Esophagus muscularis mucosa (tissue), 4 donors: Measurements from ENCODE around the gene CXADR. TPM values are rescaled to one million over a fixed set of nuclear protein-coding genes. Genes with fewer than 3 reads are reported as not detected.

Experiments used
- DNase-seq: peaks from one replicate; pipeline ENCODE4 v3.0.0-alpha.2; 2017; ENCODE audit errors: extremely low spot score
- H3K27ac ChIP-seq, 4 donors: fragments of 200-600 bp; sonication (generic); replicated peaks in 1 of 4; 1 replicate in 3 of 4; 2 replicates in 1 of 4; pipeline ENCODE4 v1.5.1; 2016 to 2019; ENCODE audit warnings: mild to moderate bottlenecking in 1 of 4
- H3K27me3 ChIP-seq, 4 donors: fragments of 200-600 bp; sonication (generic); one replicate each; pipeline versions ENCODE4 v1.5.1 to v1.6.0; 2016 to 2019
- H3K36me3 ChIP-seq, 4 donors: fragments of 200-600 bp; sonication (generic); one replicate each; pipeline ENCODE4 v1.5.1; 2016 to 2019
- H3K4me1 ChIP-seq, 4 donors: fragments of 200-600 bp; sonication (generic); one replicate each; pipeline ENCODE4 v1.5.1; 2016 to 2019
- H3K4me3 ChIP-seq, 4 donors: fragments of 200-600 bp; sonication (generic); 1 replicate in 2 of 4; 2 replicates in 2 of 4; pipeline ENCODE4 v1.5.1; 2016 to 2019; ENCODE audit warnings: mild to moderate bottlenecking in 4 of 4, moderate library complexity in 1 of 4
- H3K9me3 ChIP-seq, 4 donors: fragments of 200-600 bp; sonication (generic); 1 replicate in 3 of 4; 2 replicates in 1 of 4; pipeline ENCODE4 v1.5.1; 2016 to 2019
- CTCF ChIP-seq, 3 experiments: fragments of 200-600 bp in 2 of 3; fragments of 450-650 bp in 1 of 3; sonication (generic) in 2 of 3; IDR thresholded peaks; one replicate each; pipeline ENCODE4 v1.5.1; 2017 to 2019; ENCODE audit warnings: antibody characterized with exemption in 3 of 3, mild to moderate bottlenecking in 2 of 3, moderate library complexity in 1 of 3
- EP300 ChIP-seq: sonication (generic); formaldehyde crosslinking; IDR thresholded peaks from one replicate; pipeline ENCODE4 v1.6.1; 2017; ENCODE audit warnings: antibody characterized with exemption
- POLR2A ChIP-seq: fragments of 450-650 bp; IDR thresholded peaks from one replicate; pipeline ENCODE4 v1.6.1; 2017; ENCODE audit warnings: antibody characterized with exemption, moderate library complexity, mild to moderate bottlenecking, low read depth
- POLR2AphosphoS5 ChIP-seq, 2 donors: sonication (generic); formaldehyde crosslinking; IDR thresholded peaks; one replicate each; pipeline ENCODE4 v1.6.1; 2017; ENCODE audit warnings: antibody characterized with exemption in 2 of 2
- WGBS: methylation state at CpG from one replicate; pipeline ENCODE4 v1.1.5; 2018; 5-methylcytosine and 5-hydroxymethylcytosine counted together
- intact Hi-C: fragments of 100-400 bp; cut with DNase I; formaldehyde crosslinking; loops from one replicate; pipeline ENCODE4 v1.15.1; 2023
- total RNA-seq, 4 donors: library from RNA; depleted of rRNA; stranded (reverse); fragments of >200 nt; gene quantifications; one replicate each; pipeline versions ENCODE4 v1.1.0 to v1.2.1, GENCODE V29; 2016

CXADR gene
- total RNA-seq, 4 donors from 2014 or later, result 0.33 to 1.4 (median 0.82) TPM

GRCh38 chr21:17539743-17540341, 27.0 kb downstream of the CXADR start:
- H3K4me1 ChIP-seq, result peaks cover 6 to 9% (median 8%) of the 10 kb centered on the region in 4 donors
- TF ChIP-seq POLR2A, result no peak
- no peak for TF ChIP-seq CTCF (IDR thresholded peaks at IDR 0.05)
- no peak for TF ChIP-seq EP300
- TF ChIP-seq POLR2AphosphoS5 (IDR thresholded peaks at IDR 0.05), result no peak
- DNase-seq, result no peak
- H3K9me3 ChIP-seq, result no peaks in the 10 kb centered on the region
- 80% methylated on average over 9 of the region's 9 CpGs for WGBS
- intact Hi-C loops, result no loop called here
- no peak overlapping the region for H3K27ac ChIP-seq
- H3K36me3 ChIP-seq, result no peaks in the 10 kb centered on the region
- H3K4me3 ChIP-seq, result no peak overlapping the region
- no peaks in the 10 kb centered on the region for H3K27me3 ChIP-seq

- Histone ChIP-seq H3K9me3 (no peaks in the 10 kb centered on the region), H3K4me1 (peaks cover 6 to 9% (median 8%) of the 10 kb centered on the region in 4 donors), H3K4me3 (no peak overlapping the region), H3K36me3 (no peaks in the 10 kb centered on the region), H3K27me3 (no peaks in the 10 kb centered on the region), H3K27ac (no peak overlapping the region)
- intact Hi-C loops, result no loop called here
- TF ChIP-seq CTCF (IDR thresholded peaks at IDR 0.05), result no peak
- TF ChIP-seq EP300, result no peak
- TF ChIP-seq POLR2AphosphoS5 (IDR thresholded peaks at IDR 0.05), result no peak
- TF ChIP-seq POLR2A, result no peak
- no peak for DNase-seq
- 78% methylated on average over 4 of the region's 4 CpGs for WGBS
Observed at GRCh38 chr21:17540530-17540929, 27.7 kb downstream of the CXADR start.

DNA sequence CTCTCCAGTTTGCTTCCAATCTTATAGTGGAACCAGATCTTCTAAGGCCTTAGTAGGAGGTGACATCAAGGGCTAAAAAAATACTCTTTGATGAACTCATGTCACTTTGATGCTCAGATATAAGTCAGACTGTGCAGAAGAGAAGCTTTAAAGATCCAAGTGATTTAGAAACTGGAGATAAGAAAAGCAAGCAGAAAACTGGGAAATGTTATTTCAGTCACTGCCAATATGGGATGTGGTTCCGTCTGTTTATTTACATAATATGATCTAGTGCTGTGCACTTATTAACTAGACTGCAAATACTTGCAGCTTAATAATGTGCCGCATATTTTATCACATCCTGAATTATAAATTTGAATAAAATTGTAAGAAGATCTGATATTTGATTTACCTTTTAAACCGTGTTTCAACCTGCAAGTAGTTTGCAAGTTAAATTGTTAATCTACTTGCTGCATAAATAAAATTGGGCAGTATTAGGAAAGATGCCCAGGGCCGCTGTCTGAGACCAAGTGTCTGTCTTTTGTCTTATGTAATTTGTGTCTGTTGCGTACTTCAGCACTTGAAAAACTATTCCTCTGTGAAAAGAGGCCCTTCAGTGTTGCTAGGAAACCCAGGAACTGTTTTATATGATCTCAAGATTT, 29.6 kb downstream of the CXADR start:
- Histone ChIP-seq H3K27me3 (no peaks in the 10 kb centered on the region), H3K4me1 (peaks cover 0 to 9% (median 8%) of the 10 kb centered on the region in 4 donors), H3K4me3 (no peak overlapping the region), H3K9me3 (no peaks in the 10 kb centered on the region), H3K36me3 (no peaks in the 10 kb centered on the region), H3K27ac (no peak overlapping the region)
- no peak for DNase-seq
- TF ChIP-seq EP300, result no peak
- intact Hi-C loops, result no loop called here
- 26% methylated on average over 5 of the region's 5 CpGs for WGBS

GRCh38 chr21:17545007-17545406, 32.2 kb downstream of the CXADR start:
- no peak for DNase-seq
- WGBS, result 95% methylated on average over 1 of the region's 1 CpG
- no peak for TF ChIP-seq EP300
- TF ChIP-seq CTCF (IDR thresholded peaks at IDR 0.05), result no peak
- TF ChIP-seq POLR2AphosphoS5 (IDR thresholded peaks at IDR 0.05), result no peak
- H3K4me3 ChIP-seq, result no peak overlapping the region
- no peaks in the 10 kb centered on the region for H3K36me3 ChIP-seq
- H3K9me3 ChIP-seq, result no peaks in the 10 kb centered on the region
- no peak overlapping the region for H3K27ac ChIP-seq
- H3K4me1 ChIP-seq, result peaks cover 0 to 9% (median 8%) of the 10 kb centered on the region in 4 donors
- intact Hi-C loops, result no loop called here
- no peaks in the 10 kb centered on the region for H3K27me3 ChIP-seq

DNA sequence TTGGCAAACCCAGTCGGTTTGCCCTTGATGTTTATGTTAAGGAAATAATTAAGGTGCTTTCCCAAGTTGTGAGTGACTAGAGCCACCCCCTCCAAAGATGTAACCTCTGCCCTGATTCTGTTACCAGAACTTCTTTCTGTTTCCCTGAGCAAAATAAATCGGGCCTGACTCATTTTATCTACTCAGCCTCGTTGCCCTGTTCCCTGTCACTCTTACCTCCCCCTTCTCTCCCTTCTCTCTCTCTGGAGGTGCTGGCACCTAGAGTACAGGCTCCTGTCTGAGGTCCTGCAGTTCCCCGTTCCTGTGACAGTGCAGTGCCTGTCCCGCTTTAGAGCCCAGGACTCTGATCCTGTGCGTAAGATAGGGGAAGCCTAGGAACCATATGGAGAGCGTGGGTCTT, 35.4 kb downstream of the CXADR start:
- Histone ChIP-seq H3K27ac (no peak overlapping the region), H3K36me3 (no peaks in the 10 kb centered on the region), H3K4me1 (no peaks in the 10 kb centered on the region), H3K27me3 (no peaks in the 10 kb centered on the region), H3K9me3 (no peaks in the 10 kb centered on the region), H3K4me3 (no peak overlapping the region)
- no peak for DNase-seq
- intact Hi-C loops, result no loop called here
- 63% methylated on average over 7 of the region's 7 CpGs for WGBS
- TF ChIP-seq EP300 (no peak), POLR2AphosphoS5 (IDR thresholded peaks at IDR 0.05) (no peak), CTCF (IDR thresholded peaks at IDR 0.05) (no peak), POLR2A (no peak)
